HG03045 (cell line): ENCODE results near the gene MED27.

ENCODE experiments used
- ATAC-seq: cut with Tn5 transposase; IDR thresholded peaks from one replicate; pipeline ENCODE4 v1.9.1; 2021; ENCODE audit warnings: mild to moderate bottlenecking, moderate library complexity; ENCODE audit not compliant: unreplicated experiment

Gene MED27

GRCh38 chr9:132044176-132044875, 35.3 kb downstream of the MED27 start:
- no peak for ATAC-seq

GRCh38 chr9:132043708-132044107, 36.0 kb downstream of the MED27 start:
- no peak for ATAC-seq

- ATAC-seq, result no peak
Observed at GRCh38 chr9:132042324-132042723, 37.3 kb downstream of the MED27 start.

DNA sequence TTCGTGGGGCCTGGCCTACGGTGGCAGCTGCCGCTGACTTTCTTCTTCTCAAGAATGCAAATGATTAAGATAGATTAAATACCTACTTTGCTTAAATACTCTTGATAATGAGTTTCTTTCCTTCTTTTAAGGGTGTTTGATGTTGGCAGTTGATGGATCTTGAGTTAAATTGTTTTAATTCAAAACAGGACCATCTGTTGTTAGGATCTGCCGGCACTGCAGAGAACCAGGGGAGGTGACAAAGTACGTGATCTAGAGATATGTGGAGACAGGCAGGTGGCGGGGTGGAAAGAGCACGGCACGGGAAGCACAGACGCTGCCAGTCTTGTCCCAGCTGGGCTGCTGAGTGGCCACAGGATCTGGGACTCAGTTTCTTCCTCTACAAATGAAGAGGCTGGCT, 37.9 kb downstream of the MED27 start:
- no peak for ATAC-seq

DNA sequence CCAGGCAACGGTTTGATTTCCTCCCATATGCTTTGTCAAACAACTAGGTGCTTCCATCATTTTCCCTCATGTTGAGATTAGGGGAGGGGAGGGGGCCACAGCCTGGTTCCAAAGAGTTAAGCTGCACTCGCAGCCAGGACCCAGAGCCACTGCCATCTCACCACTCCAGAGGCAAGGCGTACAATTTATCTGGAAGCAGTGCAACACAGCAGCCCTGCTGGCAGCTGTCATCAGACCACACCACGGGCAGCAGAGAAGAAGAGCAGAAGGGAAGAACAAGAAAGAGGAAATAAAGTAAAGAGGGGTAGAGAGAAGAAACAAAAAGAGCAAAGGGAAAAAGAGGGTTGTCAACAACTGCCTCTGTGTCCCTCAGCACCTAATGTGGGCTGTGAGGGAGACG, 38.9 kb downstream of the MED27 start:
- ATAC-seq, result no peak

DNA sequence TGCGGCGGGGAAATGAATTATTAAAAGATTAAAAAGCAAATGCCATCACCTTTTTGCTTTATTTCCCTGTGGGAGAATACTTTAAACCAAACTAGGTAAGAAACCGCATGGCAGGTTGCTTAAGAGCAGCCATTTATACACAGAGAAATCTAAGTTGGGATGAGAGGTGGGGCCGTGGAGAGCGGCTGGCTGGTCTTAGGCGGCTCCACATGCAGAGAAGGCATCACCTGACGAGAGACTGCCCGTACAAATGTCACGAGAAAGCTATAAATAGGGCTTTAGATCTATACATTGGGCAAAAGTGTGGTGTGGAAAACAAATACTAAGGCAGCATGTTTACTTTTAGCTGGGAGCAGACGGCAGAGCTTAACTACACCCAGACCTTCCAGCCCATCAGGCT, 39.4 kb downstream of the MED27 start:
- ATAC-seq, result no peak

DNA sequence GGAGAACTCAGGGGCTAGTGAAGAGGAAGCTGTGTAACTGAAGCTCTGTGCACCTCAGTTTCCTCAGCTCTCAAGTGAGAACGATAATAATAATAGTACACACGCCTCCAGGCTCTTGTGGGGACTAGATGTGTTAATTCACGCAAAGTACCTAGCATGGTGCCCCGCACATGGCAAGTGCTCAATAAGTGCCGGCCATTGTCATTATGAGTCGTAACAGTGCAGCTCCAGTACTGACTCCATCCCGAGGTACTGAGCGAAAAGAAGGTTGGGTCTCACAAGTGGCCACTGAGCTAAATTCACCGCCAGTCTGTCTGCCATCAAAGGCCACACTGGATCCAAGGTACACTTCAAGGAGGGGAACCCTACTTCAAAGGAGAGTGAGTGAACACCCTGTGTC, 40.4 kb downstream of the MED27 start:
- no peak for ATAC-seq

- no peak for ATAC-seq
Observed at GRCh38 chr9:132037458-132037857, 42.2 kb downstream of the MED27 start.

DNA sequence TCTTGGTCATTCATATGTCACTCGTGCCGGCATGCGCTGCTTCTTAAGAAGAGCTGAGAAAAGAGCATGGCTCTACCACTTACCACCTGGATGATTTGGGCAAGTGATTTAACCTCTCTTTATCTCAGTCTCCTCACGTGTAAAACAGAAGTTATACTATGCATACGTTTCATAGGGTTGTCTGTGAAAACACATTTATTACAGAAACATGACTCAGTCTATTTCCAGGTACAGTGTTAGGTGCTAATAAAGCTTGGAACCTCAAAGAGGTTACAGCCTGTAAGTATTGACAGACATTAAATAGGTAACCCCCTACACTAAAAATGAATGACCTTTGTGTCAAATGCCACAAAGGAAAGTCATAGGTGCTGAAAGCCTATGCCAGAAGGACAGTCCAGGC, 43.1 kb downstream of the MED27 start:
- no peak for ATAC-seq

- no peak for ATAC-seq
Observed at GRCh38 chr9:132035679-132036078, 44.0 kb downstream of the MED27 start.

DNA sequence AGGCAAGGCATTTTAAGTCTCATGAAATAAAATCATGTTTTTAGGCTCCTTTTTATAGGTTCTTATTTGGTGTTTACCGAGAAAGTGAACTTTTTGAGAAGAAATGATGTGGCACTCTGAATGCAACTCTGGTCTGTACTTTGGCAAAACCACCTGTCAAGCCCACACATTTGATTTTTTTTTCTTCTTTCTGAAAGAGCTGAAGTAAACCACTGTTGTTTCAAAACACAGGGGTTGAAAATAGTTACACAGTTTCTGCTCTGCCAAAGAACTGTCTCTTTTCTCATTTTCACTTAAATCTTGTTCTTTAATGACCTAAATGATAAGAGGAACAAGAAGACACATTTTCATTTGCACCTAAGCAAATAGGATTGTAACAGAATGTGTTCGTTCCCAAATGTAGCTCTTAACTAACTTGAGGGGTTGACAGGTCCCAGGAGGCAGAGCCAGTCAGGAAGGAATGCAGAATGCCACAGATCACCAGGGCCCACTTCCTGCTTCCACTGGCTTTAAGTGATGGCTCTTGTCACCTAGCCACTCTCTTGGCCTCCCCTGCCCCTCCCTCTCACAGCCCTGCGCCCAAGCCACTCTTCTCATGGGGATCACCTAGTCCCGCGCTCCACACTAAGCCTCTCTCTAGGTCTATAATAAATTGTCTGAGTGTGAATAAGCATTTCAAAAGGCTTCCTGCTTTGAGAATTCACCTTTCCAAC, 47.3 kb downstream of the MED27 start:
- ATAC-seq, result no peak

DNA sequence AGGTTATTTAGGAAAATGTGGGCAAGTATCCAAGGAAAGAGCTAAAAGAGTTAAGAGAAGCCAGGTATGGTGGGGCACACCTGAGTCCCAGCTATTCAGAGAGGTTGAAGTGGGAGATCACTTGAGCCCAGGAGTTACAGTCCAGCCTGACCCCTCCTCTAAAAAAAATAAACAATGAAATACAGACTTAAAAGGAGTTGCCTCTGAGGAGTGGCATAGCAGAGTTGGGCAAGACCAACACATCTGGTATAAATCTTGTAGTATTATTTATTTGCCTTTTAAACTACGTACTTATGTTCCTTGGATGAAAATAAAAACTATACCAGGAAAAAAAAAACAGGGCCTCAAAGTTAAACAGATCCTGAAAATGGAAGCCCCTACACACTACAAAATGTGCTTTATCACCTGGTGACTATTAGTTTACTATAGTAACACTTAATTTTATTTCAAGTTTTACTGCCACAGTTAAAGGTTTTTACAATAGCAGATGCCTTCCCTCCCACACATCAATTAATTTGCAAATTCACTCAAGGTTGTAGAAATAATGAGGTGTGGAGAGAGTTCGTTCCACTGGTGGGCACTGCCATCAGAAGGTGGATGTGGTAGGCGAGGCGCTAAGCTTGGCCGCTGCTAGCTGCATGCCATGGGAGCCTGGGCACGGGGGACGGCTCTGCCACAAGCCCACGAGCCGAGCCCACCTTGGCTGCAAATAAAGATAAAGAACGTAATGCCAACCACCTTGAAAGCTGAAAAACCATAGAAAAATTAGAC, 48.0 kb downstream of the MED27 start:
- no peak for ATAC-seq

DNA sequence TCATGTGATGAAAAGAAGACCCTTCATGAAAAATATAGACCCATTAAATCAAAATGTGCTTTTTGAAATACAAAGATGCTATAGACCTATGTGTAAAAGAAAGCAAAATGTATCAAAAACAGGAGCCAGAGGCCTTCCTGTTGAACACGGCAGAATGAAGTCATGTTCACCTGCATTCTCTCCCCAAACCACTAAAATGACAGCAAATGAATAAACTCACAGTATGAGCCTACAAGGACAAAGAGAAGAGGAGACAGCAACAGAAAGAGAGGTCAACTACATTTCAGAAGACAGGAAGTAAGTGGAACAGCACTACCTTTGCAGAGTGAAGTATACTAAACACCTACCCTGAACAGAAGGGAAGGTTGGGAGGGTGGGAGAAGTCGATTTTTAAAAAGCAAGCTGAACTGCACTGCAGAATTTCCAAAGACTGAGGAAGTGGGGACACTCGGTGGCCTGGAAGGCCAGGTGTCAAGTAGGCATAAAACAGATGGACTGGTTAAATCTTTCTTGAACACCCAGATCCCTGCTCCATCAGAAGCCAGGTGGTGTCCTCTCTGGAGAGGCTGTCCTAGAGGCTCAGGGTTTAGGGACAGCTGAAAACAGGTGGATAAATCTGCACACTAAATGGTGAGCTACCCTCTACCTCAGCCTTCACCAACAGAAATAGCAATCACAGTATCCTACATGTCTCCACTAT, 48.9 kb downstream of the MED27 start:
- no peak for ATAC-seq

- ATAC-seq, result no peak
Observed at GRCh38 chr9:132027752-132028663, 51.7 kb downstream of the MED27 start.

DNA sequence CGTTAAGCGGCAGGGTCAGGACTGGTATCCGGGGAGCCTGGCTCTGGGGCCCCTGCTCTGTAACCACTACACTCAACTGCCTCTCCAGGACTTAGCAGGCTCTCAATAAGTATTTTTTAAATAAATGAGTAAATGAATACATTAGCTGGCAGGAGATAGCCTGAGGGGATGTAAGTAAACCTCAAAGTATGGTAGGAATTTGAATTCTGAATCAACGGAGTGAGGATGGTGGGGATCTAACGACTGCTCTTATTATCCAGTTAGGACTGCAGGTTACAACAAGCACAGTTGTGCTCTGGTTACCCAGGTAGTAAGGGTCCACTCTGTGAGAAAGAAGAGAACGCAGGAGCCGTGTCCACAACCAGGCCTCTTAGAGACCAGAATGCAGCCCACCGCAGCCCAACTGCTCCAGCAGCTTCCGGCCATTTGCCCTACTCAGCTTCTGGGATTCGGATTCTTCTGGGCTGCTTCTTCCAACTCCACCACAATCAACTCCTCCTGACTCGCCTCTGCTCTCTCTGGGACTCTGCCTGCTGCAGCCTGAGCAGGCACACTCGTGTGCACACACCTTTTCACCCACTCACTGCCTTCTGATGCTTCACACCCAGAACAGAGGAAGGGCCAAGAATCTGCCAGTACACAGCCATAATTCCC, 52.6 kb downstream of the MED27 start:
- no peak for ATAC-seq

GRCh38 chr9:132025766-132026165, 53.9 kb downstream of the MED27 start:
- ATAC-seq, result no peak

DNA sequence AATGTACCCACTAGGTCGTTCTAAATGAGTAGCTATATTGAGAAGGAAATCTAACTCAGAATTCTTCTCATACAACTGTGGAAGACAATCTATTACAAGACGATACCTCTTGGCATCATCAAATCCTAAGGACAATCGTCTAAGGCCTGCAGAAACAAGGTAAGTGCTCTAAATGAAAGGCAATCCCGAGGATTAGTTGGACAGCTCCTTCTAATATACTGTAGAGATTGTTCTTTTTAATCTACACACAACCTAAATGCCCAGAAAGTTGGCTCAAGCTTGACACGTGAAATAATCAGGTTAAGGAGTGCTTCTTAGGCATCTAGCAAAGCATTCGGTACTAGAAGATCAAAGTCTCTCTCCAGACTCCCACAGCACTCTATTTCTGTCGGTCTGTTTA, 55.1 kb downstream of the MED27 start:
- ATAC-seq, result no peak

DNA sequence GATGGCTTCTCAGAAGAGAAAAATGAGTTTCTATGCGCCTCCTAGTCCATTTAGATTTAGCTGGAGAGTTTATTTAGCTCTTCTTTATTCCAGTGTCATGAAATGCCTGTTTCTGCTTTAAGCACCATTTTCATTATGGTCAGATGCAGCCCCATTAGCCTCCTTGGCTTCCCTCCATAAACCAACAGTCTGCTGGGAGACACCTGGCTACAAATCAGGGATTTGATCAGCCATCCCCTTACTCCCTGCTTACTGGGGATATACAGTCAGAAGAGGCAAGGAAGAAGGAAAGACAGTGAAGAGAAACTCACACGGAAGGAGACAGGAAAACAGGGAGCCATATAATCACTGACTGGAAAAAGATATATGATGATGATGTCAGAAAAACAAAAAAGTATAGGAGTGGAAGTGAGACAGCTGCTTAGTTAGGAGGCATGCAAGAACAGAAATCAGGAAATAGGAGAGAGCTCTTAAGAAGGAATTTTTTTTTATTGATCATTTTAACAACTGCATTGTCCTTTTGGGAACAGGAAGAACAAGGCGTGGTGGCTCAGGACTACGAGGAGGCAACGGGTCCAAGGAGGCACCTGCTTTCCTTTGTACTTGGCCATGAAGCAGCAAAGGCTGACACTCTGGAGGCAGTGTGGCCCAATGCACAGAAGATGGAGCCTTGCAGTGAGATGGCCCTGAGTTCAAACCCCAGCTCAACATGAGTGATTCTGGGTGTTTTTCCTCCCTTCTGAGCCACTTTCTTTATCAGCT, 56.1 kb downstream of the MED27 start:
- ATAC-seq, result no peak
